ENCODE results near the gene FXYD2. TPM values are rescaled to one million over a fixed set of nuclear protein-coding genes. Genes with fewer than 3 reads are reported as not detected.

The FXYD2 gene
- total and polyA plus RNA-seq, 2 of the 13 experiments (the other 11 are each of a cell fraction or from before 2014, with no cell fraction given): 45.9 to 106 TPM

- FAIRE-seq: no peak
- peaks cover 87% of the 10 kb centered on the region for H3K4me1 ChIP-seq (ENCODE audit: insufficient read depth, low read length)
- TF ChIP-seq HNRNPL (IDR thresholded peaks at IDR 0.05; ENCODE audit: low read depth, low read length) (peak; percentile 93), U2AF1 (optimal IDR thresholded peaks at IDR 0.05; ENCODE audit: low read depth, low read length) (peak; percentile 22), XRCC5 (optimal IDR thresholded peaks at IDR 0.05; ENCODE audit: low read length) (peak; percentile 46), AGO2 (optimal IDR thresholded peaks at IDR 0.05; ENCODE audit: low read depth, low read length) (peak; percentile 90), SIX1 (CRISPR knock-in tag; IDR thresholded peaks at IDR 0.05; ENCODE audit: borderline replicate concordance) (no peak), CBX5 (CRISPR knock-in tag; IDR thresholded peaks at IDR 0.05; ENCODE audit: borderline replicate concordance) (no peak), ZNF577 (CRISPR knock-in tag; IDR thresholded peaks at IDR 0.05; ENCODE audit: borderline replicate concordance, low read depth) (no peak), DR1 (CRISPR knock-in tag; IDR thresholded peaks at IDR 0.05) (no peak), SP1 (IDR thresholded peaks at IDR 0.05) (no peak), SP1 (CRISPR knock-in tag; IDR thresholded peaks at IDR 0.05) (no peak), LCORL (IDR thresholded peaks at IDR 0.05) (no peak), LCORL (CRISPR knock-in tag; IDR thresholded peaks at IDR 0.05) (no peak), CTCF (CRISPR knock-in tag; IDR thresholded peaks at IDR 0.05) (peak; percentile 66), HMGXB3 (CRISPR knock-in tag; IDR thresholded peaks at IDR 0.05; ENCODE audit: borderline replicate concordance) (no peak), PCBP1 (IDR thresholded peaks at IDR 0.05; ENCODE audit: borderline replicate concordance, low read depth, low read length) (0 out of 2 replicates have a peak, but pooled peaks have one; percentile 62), TCF7L2 (IDR thresholded peaks at IDR 0.05; ENCODE audit: low read depth, low read length) (no peak), MXD1 (CRISPR knock-in tag; IDR thresholded peaks at IDR 0.05) (0 out of 2 replicates have a peak, but pooled peaks have one; percentile 23)
Measured at GRCh38 chr11:117822074-117823033, 2.2 kb downstream of the FXYD2 start.

More at GRCh38 chr11:117822074-117823033, 2.2 kb downstream of the FXYD2 start:
- no TSS peak for BruUV-seq (replicated peaks)
- in situ Hi-C loops (cut with HindIII; ENCODE audit: extremely low pct_ligation_motif_present, low pct_unique_long_range_greater_than_20kb): loop anchor here (5.0 kb wide), 1 partner anchor 125 kb away; no protein-coding TSS in a partner anchor
- no peak; the same call in 2 of the 3 replicates for ATAC-seq
- H2AFZ ChIP-seq (ENCODE audit: low read length): no peak overlapping the region
- ChIA-PET POLR2A (no interaction called here), CTCF (ENCODE audit: low intra/inter-chr PET ratio, low total read pairs) (interaction anchor here (1.0 kb wide), 1 partner anchor 124 kb away, joined by 3 read pairs; no protein-coding TSS in a partner anchor)
- no peak overlapping the region for H3K27ac ChIP-seq (ENCODE audit: extremely low read length, insufficient read depth, low read length)
- no peak overlapping the region for H3K9ac ChIP-seq (ENCODE audit: insufficient read depth, low read depth, low read length)
- H4K20me1 ChIP-seq (ENCODE audit: insufficient read depth, low read length): no peaks in the 10 kb centered on the region
- no peak for DNase-seq (ENCODE audit: low spot score)
- peak overlapping the region in 2 of 3 experiments; percentile 54 to 72; a peak in 5 of 6 replicates for H3K4me3 ChIP-seq (replicated peaks in 1 of 3; ENCODE audit: insufficient read depth in 1 of 3, low read depth in 2 of 3, low read length in 3 of 3)
- H3K36me3 ChIP-seq (replicated peaks in 1 of 2; ENCODE audit: control insufficient read depth in 1 of 2, insufficient read depth in 2 of 2, low read length in 2 of 2): no peaks in the 10 kb centered on the region
- H3K9me3 ChIP-seq (ENCODE audit: low read length): no peaks in the 10 kb centered on the region
- peaks cover 0 to 6% of the 10 kb centered on the region in 2 experiments; a peak in 1 of 5 replicates for H3K27me3 ChIP-seq (ENCODE audit: control insufficient read depth in 1 of 2, insufficient read depth in 2 of 2, low read length in 2 of 2)
- intact Hi-C loops (cut with micrococcal nuclease; ENCODE audit: unreplicated experiment): loop anchor here (1.0 kb wide), 1 partner anchor 231 kb away; no protein-coding TSS in a partner anchor
- peak overlapping the region; percentile 72 for H3K4me2 ChIP-seq (ENCODE audit: low read depth, low read length)
- H3K79me2 ChIP-seq (ENCODE audit: insufficient read depth, low read length): peaks cover 13% of the 10 kb centered on the region
- 79% methylated on average over 19 of the region's 33 CpGs for WGBS (ENCODE audit: low lambda C conversion rate)

Data from HepG2 (cell line).